Retinal pigment epithelial cell (primary cell): ENCODE data around the gene SHANK3.

Source experiments
- DNase-seq: peaks from one replicate; pipeline ENCODE4 v3.0.0-alpha.2; 2010; ENCODE audit warnings: low read depth
- H3K4me3 ChIP-seq: 2 replicates; pipeline ENCODE4 v1.5.1; 2011; ENCODE audit warnings: mild to moderate bottlenecking, low read length, control low read depth, moderate library complexity
- CTCF ChIP-seq: conservative IDR thresholded peaks from 2 replicates; pipeline ENCODE4 v1.5.1; 2011; ENCODE audit warnings: low read depth, low read length, control low read depth, inconsistent platforms

SHANK3 gene

GRCh38 chr22:50708474-50708873, 35.9 kb downstream of the SHANK3 start:
- no peak for TF ChIP-seq CTCF
- no peak for DNase-seq

GRCh38 chr22:50708996-50709395, 36.4 kb downstream of the SHANK3 start:
- no peak overlapping the region for H3K4me3 ChIP-seq
- DNase-seq = no peak
- no peak for TF ChIP-seq CTCF

More at GRCh38 chr22:50708474-50708873, 35.9 kb downstream of the SHANK3 start:
- no peak overlapping the region for H3K4me3 ChIP-seq

GRCh38 chr22:50710221-50710620, 37.6 kb downstream of the SHANK3 start:
- no peak overlapping the region for H3K4me3 ChIP-seq
- no peak for TF ChIP-seq CTCF
- no peak for DNase-seq

GRCh38 chr22:50710886-50711285, 38.3 kb downstream of the SHANK3 start:
- DNase-seq = no peak
- H3K4me3 ChIP-seq = no peak overlapping the region
- TF ChIP-seq CTCF = no peak

- TF ChIP-seq CTCF = no peak
- no peak for DNase-seq
- no peak overlapping the region for H3K4me3 ChIP-seq
Measured at GRCh38 chr22:50711446-50712340, 39.1 kb downstream of the SHANK3 start.

- no peak for TF ChIP-seq CTCF
- DNase-seq = no peak
- H3K4me3 ChIP-seq = no peak overlapping the region
Measured at GRCh38 chr22:50712341-50713007, 39.9 kb downstream of the SHANK3 start.
